Right hindlimb (tissue), 1 donor: ENCODE measurements around the gene TAOK1.
"Not testable (repeated sequence)": the region's sequence is repeated elsewhere in the genome, so short reads cannot be mapped to it uniquely, and the experiment has no call there.

ENCODE experiments used
- DNase-seq: peaks from one replicate; pipeline ENCODE4 v3.0.0-alpha.2; 2018

The TAOK1 gene

DNA sequence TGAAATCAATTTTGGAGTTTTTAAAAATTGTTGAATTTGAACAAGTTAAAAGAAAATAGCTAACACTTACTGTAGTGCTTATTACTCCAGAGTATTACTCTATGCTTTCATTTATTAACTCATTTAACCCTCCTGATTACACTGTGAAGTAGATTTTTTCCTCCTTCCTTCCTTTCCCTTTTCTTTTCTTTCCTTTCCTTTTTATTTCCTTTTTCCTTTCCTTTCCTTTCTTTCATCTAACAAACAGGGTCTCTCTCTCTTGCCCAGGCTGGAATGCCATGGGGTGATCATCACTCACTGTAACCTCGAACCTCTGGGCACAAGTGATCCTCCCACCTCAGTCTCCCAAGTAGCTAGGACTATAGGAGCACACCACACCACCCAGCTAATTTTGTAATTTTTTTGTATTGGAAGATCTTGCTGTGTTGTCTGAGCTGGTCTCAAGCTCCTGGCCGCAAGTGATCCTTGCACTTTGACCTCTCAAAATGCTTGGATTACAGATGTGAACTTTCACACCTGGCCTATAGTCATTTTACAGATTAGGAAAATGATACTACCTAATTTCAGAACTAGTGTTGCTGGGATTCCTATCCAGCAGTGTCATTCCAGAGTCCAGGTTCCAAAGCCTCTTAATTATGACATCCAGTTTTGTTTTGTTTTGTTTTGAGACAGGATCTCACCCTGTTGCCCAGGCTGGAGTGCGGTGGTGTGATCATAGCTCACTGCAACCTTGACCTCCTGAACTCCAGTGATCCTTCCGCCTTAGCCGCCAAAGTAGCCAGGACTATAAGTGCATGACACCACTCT lies 59.9 kb downstream of the TAOK1 start:
- DNase-seq, result no peak

DNA sequence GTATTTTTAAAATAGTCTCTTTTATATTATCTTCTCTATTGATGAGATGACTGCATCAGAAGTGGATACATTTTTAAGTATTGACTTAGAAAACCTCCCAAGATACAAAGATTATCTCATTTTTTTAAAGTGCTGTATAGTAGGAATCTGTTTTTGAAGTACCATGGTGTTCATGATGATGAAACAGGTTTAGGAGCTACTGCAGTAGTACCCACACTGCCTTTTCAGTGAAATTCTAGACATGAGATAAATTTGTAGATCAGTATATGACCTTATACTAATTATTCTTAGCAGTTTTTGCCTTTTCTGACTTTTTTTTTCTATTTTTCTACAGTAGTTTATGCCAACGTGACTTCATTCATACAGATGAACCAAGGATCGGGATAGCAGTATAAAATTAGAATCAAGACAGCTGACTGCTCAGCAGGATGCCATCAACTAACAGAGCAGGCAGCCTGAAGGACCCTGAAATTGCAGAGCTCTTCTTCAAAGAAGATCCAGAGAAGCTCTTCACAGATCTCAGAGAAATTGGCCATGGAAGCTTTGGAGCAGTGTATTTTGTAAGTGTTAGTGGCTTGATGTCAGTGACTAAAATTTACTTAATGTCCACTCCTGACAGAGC lies 61.1 kb downstream of the TAOK1 start:
- DNase-seq, result no peak

DNA sequence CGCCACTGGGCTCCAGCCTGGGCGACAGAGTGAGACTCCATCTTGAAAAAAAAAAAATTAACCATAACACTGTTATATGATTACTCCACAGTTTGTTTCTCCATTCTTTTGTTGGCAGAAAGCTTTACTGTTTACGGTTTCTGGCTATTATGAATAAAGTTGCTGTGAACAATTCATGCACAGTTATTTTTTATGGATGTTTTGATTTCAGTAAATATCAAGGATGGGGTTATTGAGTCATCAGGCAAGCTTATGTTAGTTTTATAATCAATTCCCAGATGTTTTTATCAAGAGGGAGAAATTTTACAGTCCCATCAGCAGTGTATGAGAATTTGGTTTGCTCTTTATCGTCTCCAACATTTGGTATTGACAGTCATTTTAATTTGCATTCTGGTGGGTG lies 67.9 kb downstream of the TAOK1 start:
- no peak for DNase-seq

- no peak for DNase-seq
Observed at GRCh38 chr17:29461483-29462206, 71.5 kb downstream of the TAOK1 start.

DNA sequence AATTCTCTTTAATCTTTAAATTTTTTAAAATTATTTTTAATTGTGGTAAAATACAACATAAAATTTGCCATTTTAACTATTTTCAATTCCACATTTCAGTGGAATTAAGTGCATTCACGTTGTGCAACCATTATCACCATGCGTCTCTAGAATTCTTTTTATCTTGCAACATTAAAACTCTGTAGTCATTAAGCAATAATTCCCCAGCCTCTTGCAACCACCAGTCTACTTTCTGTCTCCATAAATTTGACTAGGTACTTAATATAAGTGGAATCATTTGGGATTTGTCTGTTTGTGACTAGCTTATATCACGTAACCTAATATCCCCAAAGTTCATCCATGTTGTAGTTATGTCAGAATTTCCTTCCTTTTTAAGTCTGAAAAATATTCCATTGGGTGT lies 79.1 kb downstream of the TAOK1 start:
- DNase-seq, result no peak

GRCh38 chr17:29473437-29473836 lies 83.3 kb downstream of the TAOK1 start:
- not testable (repeated sequence) for DNase-seq

- DNase-seq, result no peak
Observed at GRCh38 chr17:29474297-29474696, 84.1 kb downstream of the TAOK1 start.

DNA sequence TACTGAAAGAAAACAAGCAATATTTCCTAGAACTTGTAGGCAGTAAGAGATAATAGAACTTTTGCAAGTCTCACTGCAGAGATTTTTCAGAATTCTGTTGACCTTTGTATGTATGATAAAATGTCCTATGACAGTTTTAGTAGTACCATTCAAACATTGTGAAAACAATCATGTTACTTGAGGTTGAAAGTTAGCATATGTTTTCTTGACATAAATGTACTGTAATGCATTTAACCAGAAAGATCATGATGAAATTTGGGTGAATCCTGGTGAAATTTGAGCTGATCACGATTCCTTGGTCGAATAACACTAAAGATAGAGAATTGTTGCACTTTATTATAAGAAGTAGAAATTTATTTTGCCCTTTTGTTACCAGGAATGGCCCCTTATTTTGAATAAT lies 85.7 kb downstream of the TAOK1 start:
- DNase-seq, result no peak

- DNase-seq, result not testable (repeated sequence)
Observed at GRCh38 chr17:29480249-29480928, 90.2 kb downstream of the TAOK1 start.

DNA sequence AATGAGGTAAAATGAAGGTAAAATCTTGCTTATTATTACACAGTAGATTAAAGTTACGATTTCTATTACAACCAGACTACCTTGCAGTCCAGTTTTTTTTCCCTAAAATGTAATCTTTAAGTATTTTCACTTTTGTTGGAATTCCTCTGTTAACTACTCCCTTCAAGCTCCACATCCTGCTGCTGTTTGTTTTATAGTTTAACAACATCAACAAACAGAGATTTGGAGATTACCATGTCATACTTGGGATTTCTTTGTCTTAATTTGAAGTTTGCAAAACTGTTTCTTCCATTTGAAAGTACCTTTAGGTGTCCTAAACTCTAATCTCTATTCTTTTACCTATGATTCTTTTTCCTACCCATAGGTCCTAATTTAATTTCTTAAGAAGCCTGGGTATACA lies 93.3 kb downstream of the TAOK1 start:
- DNase-seq, result no peak

DNA sequence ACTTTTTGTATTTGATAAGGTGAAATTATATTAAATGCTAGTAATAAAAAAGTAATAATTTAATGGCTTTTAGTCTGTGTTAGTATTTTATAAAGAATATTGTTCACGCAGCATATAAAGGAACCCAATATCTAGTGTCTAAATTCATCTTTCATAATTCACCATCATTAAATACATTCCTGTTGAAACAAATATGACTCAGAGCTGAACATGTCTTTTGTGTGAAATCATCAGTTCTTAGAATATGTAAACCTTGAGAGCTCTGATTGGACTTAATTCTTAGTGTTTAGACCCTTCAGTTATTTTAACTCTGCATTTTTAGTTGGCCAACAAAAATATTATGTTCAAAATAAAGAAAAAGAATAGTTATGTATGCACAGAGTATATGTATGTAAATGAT lies 104.8 kb downstream of the TAOK1 start:
- no peak for DNase-seq

DNA sequence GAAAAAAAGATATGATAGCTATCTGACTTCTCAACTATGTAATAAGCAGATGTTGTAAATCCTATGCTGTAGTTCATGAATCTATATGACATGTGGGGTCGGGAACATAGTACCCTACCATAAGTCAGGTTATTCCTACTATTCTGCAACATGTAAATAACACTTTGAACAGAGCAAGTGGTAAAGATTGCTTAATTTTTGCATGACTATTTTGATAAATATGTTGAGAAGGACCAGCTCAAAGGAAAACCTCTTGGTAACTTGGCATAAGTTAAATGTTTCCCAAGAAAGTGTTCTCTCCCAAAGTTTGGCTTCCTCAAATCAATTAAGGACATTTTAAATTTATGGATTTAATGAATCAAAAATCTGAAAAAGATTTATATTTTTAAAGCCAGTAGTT lies 114.5 kb downstream of the TAOK1 start:
- no peak for DNase-seq

DNA sequence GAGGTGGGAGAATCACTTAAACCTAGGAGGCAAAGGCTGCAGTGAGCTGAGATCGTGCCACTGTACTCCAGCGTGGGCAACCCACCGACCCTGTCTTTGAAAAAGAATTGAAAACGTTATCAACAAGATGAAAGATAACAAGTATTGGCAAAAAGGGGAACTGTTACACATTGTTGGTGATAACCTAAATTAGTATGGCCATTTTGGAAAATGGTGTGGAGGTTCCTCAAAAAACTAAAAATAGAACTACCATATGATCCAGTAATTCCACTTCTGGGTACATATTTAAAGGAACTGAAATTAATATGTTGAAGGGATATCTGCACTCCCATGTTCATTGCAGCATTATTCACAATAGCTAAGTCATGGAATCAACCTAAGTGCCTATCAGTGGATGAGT lies 115.7 kb downstream of the TAOK1 start:
- no peak for DNase-seq

GRCh38 chr17:29510953-29511352 lies 120.8 kb downstream of the TAOK1 start:
- DNase-seq, result no peak

DNA sequence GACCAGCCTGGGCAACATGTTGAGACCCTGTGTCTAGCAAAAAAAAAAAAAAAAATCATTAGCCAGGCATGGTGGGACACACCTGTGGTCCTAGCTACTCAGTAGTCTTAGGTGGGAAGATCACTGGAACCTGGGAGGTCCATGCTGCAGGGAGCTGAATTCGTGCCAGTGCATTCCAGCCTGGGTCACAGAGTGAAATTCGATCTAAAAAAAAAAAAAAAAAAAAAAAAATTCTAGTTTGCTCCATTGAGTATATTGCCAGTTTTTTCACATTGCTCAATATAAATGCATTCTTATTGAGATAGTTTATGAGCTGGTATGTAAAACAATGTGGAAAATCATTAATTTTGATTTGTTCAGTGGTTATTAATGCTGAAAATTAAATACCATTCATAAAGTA lies 124.6 kb downstream of the TAOK1 start:
- DNase-seq, result no peak

DNA sequence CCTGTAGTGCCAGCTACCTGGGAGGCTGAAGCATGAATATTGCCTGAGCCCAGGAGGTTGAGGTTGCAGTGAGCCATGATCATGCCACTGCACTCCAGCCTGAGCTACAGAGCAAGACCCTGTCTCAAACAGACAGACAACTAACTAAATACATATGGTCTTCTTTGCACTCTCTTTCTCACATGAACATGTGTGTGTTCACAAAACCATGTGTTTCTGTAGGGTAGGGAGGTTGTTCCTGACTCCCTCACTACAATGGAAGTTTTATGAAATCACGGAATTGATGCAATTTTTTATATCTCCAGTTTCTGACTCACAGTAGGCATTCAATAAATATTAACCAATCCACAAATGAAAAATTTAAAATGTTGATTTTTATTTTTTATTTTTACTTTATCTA lies 128.2 kb downstream of the TAOK1 start:
- no peak for DNase-seq

- no peak for DNase-seq
Observed at GRCh38 chr17:29524692-29525091, 134.5 kb downstream of the TAOK1 start.

DNA sequence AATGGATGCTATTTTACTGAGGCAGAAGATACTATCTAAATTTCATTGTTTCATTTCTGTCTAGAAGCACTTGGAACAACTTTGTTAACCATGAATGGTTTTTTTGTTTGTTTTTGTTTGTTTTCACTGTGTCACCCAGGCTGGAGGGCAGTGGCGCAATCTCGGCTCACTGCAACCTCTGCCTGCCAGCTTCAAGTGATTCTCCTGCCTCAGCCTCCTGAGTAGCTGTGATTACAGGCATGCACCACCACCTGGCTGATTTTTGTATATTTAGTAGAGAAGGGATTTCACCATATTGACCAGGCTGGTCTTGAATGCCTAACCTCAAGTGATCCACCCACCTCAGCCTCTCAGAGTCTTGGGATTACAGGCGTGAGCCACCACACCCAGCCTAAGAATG lies 136.2 kb downstream of the TAOK1 start:
- no peak for DNase-seq

- DNase-seq, result no peak
Observed at GRCh38 chr17:29533976-29534375, 143.8 kb downstream of the TAOK1 start.

GRCh38 chr17:29544066-29544465 lies 153.9 kb downstream of the TAOK1 start:
- DNase-seq, result no peak

DNA sequence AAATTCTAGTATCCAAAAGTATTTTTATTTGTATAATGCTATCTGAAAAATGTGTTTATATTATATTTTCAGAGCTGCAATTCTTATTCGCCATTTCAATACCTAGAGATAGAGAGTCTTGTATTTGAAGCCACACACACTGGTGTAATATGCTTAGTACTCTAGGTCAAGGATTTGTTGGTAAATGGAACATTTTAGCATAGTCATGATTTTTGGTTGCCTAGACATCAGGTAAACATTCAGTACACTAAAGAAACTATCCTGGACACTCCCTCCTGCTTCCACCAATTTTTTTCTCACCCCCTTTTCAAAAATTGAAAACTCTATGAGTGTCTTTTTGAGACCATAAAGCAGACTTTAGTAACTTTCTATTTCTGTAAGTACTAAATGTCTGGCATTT lies 155.9 kb downstream of the TAOK1 start:
- no peak for DNase-seq

DNA sequence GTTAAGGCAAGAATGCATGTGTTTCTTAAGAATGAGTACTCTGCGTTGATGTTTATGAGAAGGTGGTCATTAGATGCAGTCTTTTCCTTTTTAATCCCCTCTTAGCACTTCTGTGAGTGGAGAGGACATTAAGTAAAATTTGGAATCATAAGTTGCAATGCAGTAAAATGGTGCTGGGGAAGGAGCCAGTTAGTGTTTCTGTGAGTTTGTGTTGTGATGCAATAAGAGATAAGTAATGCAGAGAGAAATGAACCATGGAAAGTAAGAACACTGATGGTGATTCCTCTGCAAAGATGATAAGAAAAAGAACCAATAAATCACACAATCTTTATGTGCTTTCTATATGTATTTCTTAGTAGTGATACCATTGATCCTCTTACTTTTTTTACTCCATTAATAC lies 156.7 kb downstream of the TAOK1 start:
- no peak for DNase-seq

DNA sequence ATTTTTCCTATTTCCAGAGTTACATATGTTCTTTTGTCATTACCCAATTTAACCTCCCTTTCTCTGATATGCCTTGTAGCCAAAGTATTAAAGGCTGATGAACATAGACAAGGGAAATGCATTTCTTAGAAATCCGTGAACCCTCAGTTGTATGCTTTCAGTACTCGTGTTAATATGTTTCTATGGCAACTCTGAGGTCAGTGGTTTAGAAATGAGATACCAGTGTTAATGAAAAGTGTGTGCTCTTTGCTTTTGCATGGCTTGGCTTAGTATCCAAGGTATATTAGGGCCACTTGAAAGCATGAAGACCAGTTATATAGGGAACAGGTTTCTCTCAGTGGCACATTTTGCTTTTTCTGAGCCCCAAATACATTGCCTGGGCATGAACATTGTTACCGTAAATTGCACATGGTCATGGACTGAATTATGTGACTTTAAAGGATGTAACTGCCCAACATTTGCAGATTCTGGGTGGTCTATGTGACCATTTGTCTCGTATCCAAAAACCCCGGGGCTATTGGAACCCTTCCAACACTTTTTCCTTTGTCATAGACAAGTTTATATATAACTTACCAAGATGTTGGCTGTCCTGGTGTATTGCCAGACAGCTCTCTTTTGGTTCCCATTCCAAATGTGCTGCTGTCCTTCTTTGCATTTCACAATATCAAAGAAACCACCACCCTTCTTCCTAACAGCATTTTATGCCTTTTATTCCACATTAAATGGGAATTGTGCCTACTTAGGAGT lies 159.2 kb downstream of the TAOK1 start:
- peak; percentile 41 for DNase-seq
